Measurements from ENCODE around the gene SH3PXD2A.

SH3PXD2A gene

GRCh38 chr10:103894441-103894864, 39.1 kb upstream of the SH3PXD2A start:
- DNase-seq = no peak
- Histone ChIP-seq H3K4me1 (peaks cover 5% of the 10 kb centered on the region), H3K36me3 (0 out of 2 replicates have a peak, but pooled peaks cover 3% of the 10 kb centered on the region), H3K9me3 (no peaks in the 10 kb centered on the region), H3K4me3 (ENCODE audit: low read depth, low read length) (no peak overlapping the region), H3K27me3 (no peaks in the 10 kb centered on the region)
- TF ChIP-seq, protein P1, sequence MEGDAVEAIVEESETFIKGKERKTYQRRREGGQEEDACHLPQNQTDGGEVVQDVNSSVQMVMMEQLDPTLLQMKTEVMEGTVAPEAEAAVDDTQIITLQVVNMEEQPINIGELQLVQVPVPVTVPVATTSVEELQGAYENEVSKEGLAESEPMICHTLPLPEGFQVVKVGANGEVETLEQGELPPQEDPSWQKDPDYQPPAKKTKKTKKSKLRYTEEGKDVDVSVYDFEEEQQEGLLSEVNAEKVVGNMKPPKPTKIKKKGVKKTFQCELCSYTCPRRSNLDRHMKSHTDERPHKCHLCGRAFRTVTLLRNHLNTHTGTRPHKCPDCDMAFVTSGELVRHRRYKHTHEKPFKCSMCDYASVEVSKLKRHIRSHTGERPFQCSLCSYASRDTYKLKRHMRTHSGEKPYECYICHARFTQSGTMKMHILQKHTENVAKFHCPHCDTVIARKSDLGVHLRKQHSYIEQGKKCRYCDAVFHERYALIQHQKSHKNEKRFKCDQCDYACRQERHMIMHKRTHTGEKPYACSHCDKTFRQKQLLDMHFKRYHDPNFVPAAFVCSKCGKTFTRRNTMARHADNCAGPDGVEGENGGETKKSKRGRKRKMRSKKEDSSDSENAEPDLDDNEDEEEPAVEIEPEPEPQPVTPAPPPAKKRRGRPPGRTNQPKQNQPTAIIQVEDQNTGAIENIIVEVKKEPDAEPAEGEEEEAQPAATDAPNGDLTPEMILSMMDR (IDR thresholded peaks at IDR 0.05; ENCODE audit: low read depth, low read length) = no peak

DNA sequence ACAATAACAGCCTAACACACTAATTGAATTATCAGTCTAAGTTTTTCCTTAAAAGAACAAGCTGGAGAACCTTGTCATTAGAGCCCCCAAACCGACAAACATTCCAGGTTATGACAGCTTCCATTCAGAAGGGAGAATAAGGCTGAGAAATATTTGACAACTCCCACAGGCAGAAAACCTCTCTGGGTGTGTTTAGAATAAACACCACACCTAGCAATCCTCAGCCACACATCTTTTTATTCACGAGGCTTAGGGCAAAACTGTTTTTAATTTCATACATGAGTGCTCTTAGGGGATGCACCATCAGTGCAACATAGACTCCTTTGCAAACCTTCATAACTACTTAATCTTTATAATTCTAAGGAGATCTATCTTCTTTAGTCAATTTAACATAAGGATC, 38.4 kb upstream of the SH3PXD2A start:
- H3K9me3 ChIP-seq = no peaks in the 10 kb centered on the region
- no peak overlapping the region for H3K4me3 ChIP-seq (ENCODE audit: low read depth, low read length)
- H3K27me3 ChIP-seq = no peaks in the 10 kb centered on the region
- DNase-seq = no peak
- TF ChIP-seq, protein P1 (IDR thresholded peaks at IDR 0.05; ENCODE audit: low read depth, low read length) = no peak
- peaks cover 5% of the 10 kb centered on the region for H3K4me1 ChIP-seq
- 0 out of 2 replicates have a peak, but pooled peaks cover 3% of the 10 kb centered on the region for H3K36me3 ChIP-seq

DNA sequence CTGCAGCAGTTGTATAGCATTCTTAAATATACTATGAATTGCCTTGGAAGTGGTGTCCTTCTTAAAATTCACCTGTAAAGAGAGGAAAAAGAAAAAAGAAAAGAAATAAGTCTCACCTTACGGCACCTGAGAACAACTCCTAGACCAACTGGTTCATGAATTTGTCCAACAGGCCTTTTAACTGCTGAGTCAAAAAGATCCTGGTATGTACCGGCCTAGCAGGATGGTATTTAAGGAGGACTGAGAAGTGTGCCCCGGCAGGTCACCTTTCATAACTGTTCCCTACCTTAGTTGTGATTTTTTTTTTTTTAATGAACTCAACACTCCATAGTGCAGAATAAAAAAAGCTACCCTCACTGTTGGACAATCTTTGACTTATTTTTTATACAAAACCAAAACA, 36.8 kb upstream of the SH3PXD2A start:
- Histone ChIP-seq H3K4me3 (ENCODE audit: low read depth, low read length) (no peak overlapping the region), H3K36me3 (0 out of 2 replicates have a peak, but pooled peaks cover 3% of the 10 kb centered on the region), H3K27me3 (no peaks in the 10 kb centered on the region), H3K9me3 (no peaks in the 10 kb centered on the region), H3K4me1 (peaks cover 11% of the 10 kb centered on the region)
- DNase-seq = no peak
- TF ChIP-seq, protein P1 (IDR thresholded peaks at IDR 0.05; ENCODE audit: low read depth, low read length) = no peak

GRCh38 chr10:103890688-103891087, 35.3 kb upstream of the SH3PXD2A start:
- H3K4me1 ChIP-seq = peaks cover 11% of the 10 kb centered on the region
- TF ChIP-seq, protein P1 (IDR thresholded peaks at IDR 0.05; ENCODE audit: low read depth, low read length) = no peak
- no peak overlapping the region for H3K4me3 ChIP-seq (ENCODE audit: low read depth, low read length)
- H3K36me3 ChIP-seq = 0 out of 2 replicates have a peak, but pooled peaks cover 3% of the 10 kb centered on the region
- no peak for DNase-seq
- H3K9me3 ChIP-seq = no peaks in the 10 kb centered on the region
- H3K27me3 ChIP-seq = no peaks in the 10 kb centered on the region

DNA sequence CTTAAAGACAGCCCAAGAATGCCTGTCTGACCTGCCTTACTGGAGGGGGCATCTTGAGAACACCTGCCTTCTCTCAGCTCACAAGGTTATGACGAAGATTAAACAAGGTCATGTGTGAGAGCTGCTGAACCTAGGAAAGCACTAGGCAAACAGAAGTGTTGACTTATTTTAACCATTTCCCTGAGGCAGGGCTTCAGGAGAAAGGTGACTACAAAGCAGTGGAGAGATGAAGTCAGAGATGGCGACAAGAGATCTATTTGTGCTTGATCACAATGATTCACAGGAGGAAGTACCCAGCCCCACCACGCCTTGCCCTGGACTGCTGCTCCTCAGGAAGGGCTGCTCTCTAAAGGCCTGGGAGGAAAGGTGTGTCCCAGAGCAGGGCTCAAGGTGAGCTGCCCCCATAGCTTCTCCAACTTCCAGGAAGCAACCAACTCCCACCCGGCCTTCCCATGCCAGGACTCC, 34.9 kb upstream of the SH3PXD2A start:
- TF ChIP-seq, protein P1 (IDR thresholded peaks at IDR 0.05; ENCODE audit: low read depth, low read length) = no peak
- no peak for DNase-seq
- H3K9me3 ChIP-seq = no peaks in the 10 kb centered on the region
- H3K4me3 ChIP-seq (ENCODE audit: low read depth, low read length) = no peak overlapping the region
- 0 out of 2 replicates have a peak, but pooled peaks cover 3% of the 10 kb centered on the region for H3K36me3 ChIP-seq
- no peaks in the 10 kb centered on the region for H3K27me3 ChIP-seq
- peaks cover 6% of the 10 kb centered on the region for H3K4me1 ChIP-seq

DNA sequence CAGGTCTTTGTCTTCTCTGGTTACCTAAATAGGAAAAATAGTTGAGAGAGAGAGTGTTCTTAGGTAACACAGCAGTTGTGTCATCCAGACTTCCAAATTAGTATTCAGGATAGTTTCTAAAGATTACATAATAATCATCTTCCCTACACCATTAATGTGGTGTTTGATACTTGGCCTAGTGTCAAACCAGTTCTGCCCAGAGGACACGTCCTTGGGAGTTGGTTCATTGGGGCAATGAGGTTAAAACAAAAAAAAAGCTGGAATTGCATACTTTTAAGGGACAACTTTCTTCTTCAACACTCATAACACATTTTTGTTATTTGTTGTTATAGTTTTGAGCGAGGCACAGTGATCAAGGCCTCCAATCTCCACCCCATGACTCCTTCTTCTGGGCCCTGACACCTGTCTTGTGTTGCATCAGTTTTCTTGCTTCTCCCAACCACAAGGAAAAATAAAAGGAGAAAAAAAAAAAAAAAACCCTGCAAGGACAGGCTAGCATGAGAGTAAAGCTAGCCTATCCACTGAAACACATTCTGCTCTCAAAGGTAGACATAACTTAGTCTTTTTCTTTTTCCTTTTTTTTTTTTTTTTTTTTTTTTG, 33.8 kb upstream of the SH3PXD2A start:
- TF ChIP-seq, protein P1 (IDR thresholded peaks at IDR 0.05; ENCODE audit: low read depth, low read length) = no peak
- Histone ChIP-seq H3K4me1 (peaks cover 6% of the 10 kb centered on the region), H3K36me3 (0 out of 2 replicates have a peak, but pooled peaks cover 3% of the 10 kb centered on the region), H3K27me3 (no peaks in the 10 kb centered on the region), H3K4me3 (ENCODE audit: low read depth, low read length) (no peak overlapping the region), H3K9me3 (no peaks in the 10 kb centered on the region)
- DNase-seq = no peak
